Heart left ventricle (tissue), 13 donors: ENCODE data around the gene KIF12.

Experiments
- CTCF ChIP-seq, 12 donors: fragments of 200-600 bp; sonication (generic) in 4 of 12; IDR thresholded peaks; one replicate each; pipeline versions ENCODE4 v1.5.0 to v1.8.0; 2018 to 2022; ENCODE audit warnings: antibody characterized with exemption in 12 of 12, mild to moderate bottlenecking in 5 of 12
- POLR2A ChIP-seq, 2 donors: fragments of 450-650 bp; IDR thresholded peaks; one replicate each; pipeline ENCODE4 v1.6.1; 2017; ENCODE audit warnings: antibody characterized with exemption in 2 of 2, mild to moderate bottlenecking in 2 of 2, moderate library complexity in 2 of 2
- donor health status: ischemic (EF 13 %, LVEDD 7.1; RV severe dilation, severe dysfunction).
- donor health status: DM: no; HTN: yes; CAD: no.
- donor health status: DM: no; HTN: no; CAD: no.
- donor health status: ischemic (EF 25% LVEDD 6.9; RV normal size, moderate dysfunction).
- donor health status: ischemic (EF 25% LVEDD 5.7; RV mildly dilated, moderate dysfunction).
- donor health status: ischemic (EF 35%, LVEDD 5.7; RV mildly dilated, moderate dysfunction).
- donor health status: nonischemic (EF 11% LVEDD 7.7; RV severe dilation, severe dysfunction).
- donor health status: DM: yes; HTN: yes; CAD: no.
- donor health status: PGD.
- donor health status: ischemic (EF 29% LVEDD 5.4; RV normal size, mild dysfunction).
- donor health status: nonischemic (EF 23%, LVEDD 6.1; RV moderate dilation, normal function).

DNA sequence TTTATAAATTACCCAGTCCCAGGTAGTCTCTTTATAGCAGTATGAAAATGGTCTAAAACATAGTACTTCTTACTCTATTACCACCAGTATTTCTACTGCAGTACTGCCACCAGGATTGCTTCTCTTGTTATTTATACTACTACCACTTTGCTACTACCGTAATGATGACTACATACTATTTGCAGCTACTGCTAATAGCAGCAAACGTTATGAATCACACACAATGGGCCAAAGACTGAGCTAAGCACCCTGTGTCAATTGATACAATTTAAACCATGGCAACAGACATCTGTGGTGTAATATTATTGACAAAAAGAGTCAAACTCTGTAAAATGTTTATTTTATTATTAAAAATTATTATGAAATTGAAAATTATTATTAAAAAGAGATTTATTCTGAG is 15.3 kb upstream of the KIF12 start:
- TF ChIP-seq POLR2A (IDR thresholded peaks at IDR 0.05) = no peak
- TF ChIP-seq CTCF (IDR thresholded peaks at IDR 0.05) = no peak
